ENCODE results near the gene CTNNBL1. TPM values are rescaled to one million over a fixed set of nuclear protein-coding genes. Genes with fewer than 3 reads are reported as not detected.

CTNNBL1 gene
- total RNA-seq, 1 experiment from 2014 or later = 203 TPM

DNA sequence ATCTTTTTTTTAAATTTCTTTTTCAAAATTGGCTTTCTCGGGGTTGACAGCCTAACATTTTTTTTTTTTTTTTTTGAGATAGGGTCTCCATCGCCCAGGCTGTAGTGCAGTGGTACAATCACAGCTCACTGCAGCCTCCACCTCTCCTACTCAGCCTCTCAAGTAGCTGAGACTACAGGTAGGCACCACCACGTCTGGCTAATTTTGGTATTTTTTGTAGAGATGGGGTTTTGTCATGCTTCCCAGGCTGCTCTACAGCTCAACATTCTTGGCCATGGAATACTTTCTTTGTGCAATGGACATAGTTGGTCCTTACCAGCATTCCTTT, 6.4 kb upstream of the CTNNBL1 start:
- intact Hi-C loops (cut with micrococcal nuclease; ENCODE audit: unreplicated experiment) = no loop called here
- Histone ChIP-seq H3K36me3 (ENCODE audit: control insufficient read depth, insufficient read depth, low read length) (no peaks in the 10 kb centered on the region), H3K9me3 (no peaks in the 10 kb centered on the region; the same call in 1 of the 2 replicates), H3K4me1 (no peaks in the 10 kb centered on the region), H3K27me3 (replicated peaks; ENCODE audit: control insufficient read depth, insufficient read depth, low read length) (peaks cover 2% of the 10 kb centered on the region; the same call in 1 of the 2 replicates), H3K4me3 (ENCODE audit: low read depth, low read length) (no peak overlapping the region)
- Mint-ChIP-seq H3K27ac (ENCODE audit: unreplicated experiment) (no peak overlapping the region), H3K9me3 (ENCODE audit: unreplicated experiment) (no peaks in the 10 kb centered on the region), H3K36me3 (ENCODE audit: insufficient read depth, unreplicated experiment) (no peaks in the 10 kb centered on the region), H3K27me3 (ENCODE audit: insufficient read depth, unreplicated experiment) (peaks cover 12% of the 10 kb centered on the region), H3K4me3 (ENCODE audit: unreplicated experiment) (no peak overlapping the region), H3K4me1 (ENCODE audit: low read depth, unreplicated experiment) (no peaks in the 10 kb centered on the region)
- POLR2A ChIA-PET = interaction anchor here (0.7 kb wide), 1 partner anchor 148 kb away, joined by 4 read pairs; no protein-coding TSS in a partner anchor
- DNase-seq = no peak
- CTCF ChIA-PET = no interaction called here
- TF ChIP-seq, protein P1, sequence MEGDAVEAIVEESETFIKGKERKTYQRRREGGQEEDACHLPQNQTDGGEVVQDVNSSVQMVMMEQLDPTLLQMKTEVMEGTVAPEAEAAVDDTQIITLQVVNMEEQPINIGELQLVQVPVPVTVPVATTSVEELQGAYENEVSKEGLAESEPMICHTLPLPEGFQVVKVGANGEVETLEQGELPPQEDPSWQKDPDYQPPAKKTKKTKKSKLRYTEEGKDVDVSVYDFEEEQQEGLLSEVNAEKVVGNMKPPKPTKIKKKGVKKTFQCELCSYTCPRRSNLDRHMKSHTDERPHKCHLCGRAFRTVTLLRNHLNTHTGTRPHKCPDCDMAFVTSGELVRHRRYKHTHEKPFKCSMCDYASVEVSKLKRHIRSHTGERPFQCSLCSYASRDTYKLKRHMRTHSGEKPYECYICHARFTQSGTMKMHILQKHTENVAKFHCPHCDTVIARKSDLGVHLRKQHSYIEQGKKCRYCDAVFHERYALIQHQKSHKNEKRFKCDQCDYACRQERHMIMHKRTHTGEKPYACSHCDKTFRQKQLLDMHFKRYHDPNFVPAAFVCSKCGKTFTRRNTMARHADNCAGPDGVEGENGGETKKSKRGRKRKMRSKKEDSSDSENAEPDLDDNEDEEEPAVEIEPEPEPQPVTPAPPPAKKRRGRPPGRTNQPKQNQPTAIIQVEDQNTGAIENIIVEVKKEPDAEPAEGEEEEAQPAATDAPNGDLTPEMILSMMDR (IDR thresholded peaks at IDR 0.05; ENCODE audit: insufficient read depth in 1 of 2, low read depth in 1 of 2, low read length in 1 of 2, severe bottlenecking in 1 of 2, unreplicated experiment in 1 of 2) = no peak
- BruUV-seq (replicated peaks) = no TSS peak

DNA sequence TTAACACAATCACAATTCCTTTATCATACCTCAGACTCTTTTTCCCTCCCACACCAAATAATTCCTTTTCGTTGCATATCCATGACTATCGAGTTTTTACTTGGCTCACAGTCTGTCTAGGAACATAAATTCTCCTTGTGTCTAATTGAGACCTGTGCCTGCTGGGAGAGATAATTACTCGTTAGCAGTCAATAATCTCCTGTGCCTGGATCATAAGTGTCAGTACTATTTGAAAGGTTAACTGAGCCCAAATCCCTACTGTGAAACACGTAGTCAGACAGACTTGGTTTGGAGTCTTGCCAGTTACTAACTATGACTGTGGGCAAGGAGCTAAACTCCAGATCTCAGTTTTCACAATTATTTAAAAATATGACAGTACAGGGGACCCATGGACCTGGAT, 5.7 kb upstream of the CTNNBL1 start:
- H3K9me3 Mint-ChIP-seq (ENCODE audit: unreplicated experiment) = no peaks in the 10 kb centered on the region
- Histone ChIP-seq H3K4me1 (no peaks in the 10 kb centered on the region), H3K4me3 (ENCODE audit: low read depth, low read length) (no peak overlapping the region), H3K36me3 (ENCODE audit: control insufficient read depth, insufficient read depth, low read length) (no peaks in the 10 kb centered on the region), H3K9me3 (no peaks in the 10 kb centered on the region; the same call in 1 of the 2 replicates), H3K27me3 (replicated peaks; ENCODE audit: control insufficient read depth, insufficient read depth, low read length) (peaks cover 2% of the 10 kb centered on the region; the same call in 1 of the 2 replicates)
- H3K36me3 Mint-ChIP-seq (ENCODE audit: insufficient read depth, unreplicated experiment) = no peaks in the 10 kb centered on the region
- intact Hi-C loops (cut with micrococcal nuclease; ENCODE audit: unreplicated experiment) = no loop called here
- no peak for DNase-seq
- ChIA-PET CTCF (no interaction called here), POLR2A (no interaction called here)
- no peak overlapping the region for H3K27ac Mint-ChIP-seq (ENCODE audit: unreplicated experiment)
- no peaks in the 10 kb centered on the region for H3K4me1 Mint-ChIP-seq (ENCODE audit: low read depth, unreplicated experiment)
- TF ChIP-seq, protein P1 (IDR thresholded peaks at IDR 0.05; ENCODE audit: insufficient read depth in 1 of 2, low read depth in 1 of 2, low read length in 1 of 2, severe bottlenecking in 1 of 2, unreplicated experiment in 1 of 2) = no peak
- BruUV-seq (replicated peaks) = no TSS peak
- H3K27me3 Mint-ChIP-seq (ENCODE audit: insufficient read depth, unreplicated experiment) = peaks cover 12% of the 10 kb centered on the region
- H3K4me3 Mint-ChIP-seq (ENCODE audit: unreplicated experiment) = no peak overlapping the region

DNA sequence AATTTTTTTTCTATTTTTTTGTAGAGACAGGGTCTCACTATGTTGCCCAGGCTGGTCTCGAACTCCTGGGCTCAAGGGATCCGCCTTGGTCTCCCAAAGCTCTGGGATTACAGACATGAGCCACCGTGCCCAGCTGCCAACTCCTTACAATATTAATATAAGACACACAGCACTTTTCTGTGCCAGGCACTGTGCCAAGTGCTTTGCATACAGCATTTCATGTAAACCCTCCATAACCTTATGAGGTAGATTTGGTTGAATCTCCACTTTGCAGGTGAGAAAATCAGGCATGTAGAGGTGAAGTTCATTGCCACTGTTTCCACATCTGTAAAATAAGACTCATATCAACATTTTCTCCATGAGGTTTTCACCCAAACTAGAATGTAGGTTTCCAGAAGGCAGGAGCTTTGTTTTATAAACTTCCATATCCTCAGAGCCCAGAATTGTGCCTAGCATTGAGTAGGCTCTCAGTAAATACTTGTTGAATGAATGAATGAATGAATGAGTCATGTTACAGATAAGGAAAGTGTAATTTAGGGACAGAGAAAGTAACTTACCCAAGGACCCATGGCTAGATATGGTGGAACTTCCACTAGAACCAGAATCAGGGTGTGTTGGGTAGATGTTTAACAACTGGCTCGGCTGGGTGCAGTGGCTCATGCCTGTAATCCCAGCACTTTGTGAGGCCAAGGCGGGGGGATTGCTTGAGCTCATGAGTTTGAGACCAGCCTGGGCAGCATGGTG, 3.0 kb upstream of the CTNNBL1 start:
- no peaks in the 10 kb centered on the region for H3K9me3 Mint-ChIP-seq (ENCODE audit: unreplicated experiment)
- peaks cover 3% of the 10 kb centered on the region for H3K4me1 Mint-ChIP-seq (ENCODE audit: low read depth, unreplicated experiment)
- peaks cover 4% of the 10 kb centered on the region for H3K36me3 Mint-ChIP-seq (ENCODE audit: insufficient read depth, unreplicated experiment)
- no peak overlapping the region for H3K27ac Mint-ChIP-seq (ENCODE audit: unreplicated experiment)
- TF ChIP-seq, protein P1 (IDR thresholded peaks at IDR 0.05; ENCODE audit: insufficient read depth in 1 of 2, low read depth in 1 of 2, low read length in 1 of 2, severe bottlenecking in 1 of 2, unreplicated experiment in 1 of 2) = no peak
- ChIA-PET POLR2A (no interaction called here), CTCF (no interaction called here)
- H3K4me3 ChIP-seq (ENCODE audit: low read depth, low read length) = no peak overlapping the region
- H3K9me3 ChIP-seq = no peaks in the 10 kb centered on the region; the same call in 1 of the 2 replicates
- peaks cover 8% of the 10 kb centered on the region for H3K27me3 Mint-ChIP-seq (ENCODE audit: insufficient read depth, unreplicated experiment)
- peaks cover 11% of the 10 kb centered on the region for H3K4me1 ChIP-seq
- no peak overlapping the region for H3K4me3 Mint-ChIP-seq (ENCODE audit: unreplicated experiment)
- no TSS peak for BruUV-seq (replicated peaks)
- DNase-seq = no peak
- H3K36me3 ChIP-seq (ENCODE audit: control insufficient read depth, insufficient read depth, low read length) = no peaks in the 10 kb centered on the region
- peaks cover 2% of the 10 kb centered on the region; the same call in 1 of the 2 replicates for H3K27me3 ChIP-seq (replicated peaks; ENCODE audit: control insufficient read depth, insufficient read depth, low read length)
- intact Hi-C loops (cut with micrococcal nuclease; ENCODE audit: unreplicated experiment) = no loop called here
